ENCODE data around the gene FAM43B.

Gene FAM43B

DNA sequence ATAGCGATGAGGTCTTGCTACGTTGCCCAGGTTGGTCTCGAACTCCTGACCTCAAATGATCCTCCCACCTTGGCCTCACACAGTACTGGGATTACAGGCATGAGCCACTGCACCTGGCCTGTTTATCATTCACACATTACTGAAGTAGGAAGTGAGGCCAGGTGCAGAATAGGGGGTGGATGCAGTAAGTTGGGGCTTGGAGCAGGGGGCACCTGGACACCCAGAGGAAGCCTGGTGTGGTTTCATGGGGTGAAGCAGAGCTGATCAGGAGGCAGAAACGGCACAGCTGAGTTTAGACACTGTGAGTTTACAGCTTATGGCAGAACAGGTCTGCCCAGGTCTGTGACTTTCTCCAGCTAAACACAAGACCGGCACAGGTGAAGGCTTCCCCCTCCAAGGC lies 41.4 kb downstream of the FAM43B start:
- DNase-seq: no peak

DNA sequence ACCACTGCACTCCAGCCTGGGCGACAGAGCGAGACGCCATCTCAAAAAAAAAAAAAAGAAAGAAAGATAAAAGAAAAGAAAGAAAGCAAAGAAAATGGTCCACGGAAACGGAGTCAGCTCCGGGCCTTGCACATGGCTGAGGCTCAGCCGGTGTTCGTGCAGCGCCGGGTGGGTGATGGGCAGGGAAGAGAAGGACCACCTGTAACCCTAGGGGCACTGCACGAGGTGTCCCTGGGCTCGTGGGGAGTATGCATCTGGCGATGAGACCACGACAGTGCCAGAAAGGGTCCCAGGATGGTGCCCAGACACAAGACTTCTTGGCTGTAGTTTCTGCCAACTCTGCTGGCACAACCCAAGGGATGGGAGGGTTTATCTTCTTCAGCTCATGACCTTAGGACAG lies 42.4 kb downstream of the FAM43B start:
- DNase-seq: no peak

DNA sequence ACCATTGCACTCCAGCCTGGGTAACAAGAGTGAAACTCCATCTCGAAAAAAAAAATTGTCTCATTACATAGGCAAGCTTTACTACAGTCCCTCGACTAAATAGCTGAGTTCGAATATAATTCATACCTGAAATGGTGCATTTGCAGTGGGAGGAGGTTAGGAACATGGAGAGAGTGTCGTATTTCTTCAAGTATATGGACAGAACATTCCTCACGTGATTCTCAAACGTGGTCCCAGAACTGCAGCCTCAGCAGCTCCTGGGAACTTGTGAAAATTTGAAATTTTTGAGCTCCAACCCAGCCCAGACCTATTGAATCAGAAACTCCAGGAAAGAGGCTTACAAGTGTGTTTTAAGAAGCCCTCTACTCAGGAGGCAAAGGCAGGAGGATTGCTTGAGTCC lies 43.7 kb downstream of the FAM43B start:
- no peak for DNase-seq

DNA sequence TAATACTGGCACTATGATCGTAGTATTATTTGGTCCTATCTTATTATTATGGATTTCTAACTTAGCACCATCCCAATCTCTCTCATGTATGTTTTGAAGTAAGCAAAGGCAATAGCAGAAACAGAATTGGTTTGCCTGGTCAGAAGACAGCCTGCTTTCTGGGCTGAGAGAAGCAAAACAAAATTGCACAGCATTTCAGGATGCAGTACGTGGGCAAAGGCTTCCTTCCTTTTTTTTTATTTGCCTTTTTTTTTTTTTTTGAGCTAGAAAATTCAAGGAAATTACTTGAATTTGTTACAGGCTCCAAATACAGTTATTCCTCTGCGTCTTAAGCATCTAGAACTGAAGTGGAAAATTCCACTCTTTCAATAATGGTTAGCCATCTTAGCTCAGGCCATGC lies 45.3 kb downstream of the FAM43B start:
- DNase-seq: no peak

DNA sequence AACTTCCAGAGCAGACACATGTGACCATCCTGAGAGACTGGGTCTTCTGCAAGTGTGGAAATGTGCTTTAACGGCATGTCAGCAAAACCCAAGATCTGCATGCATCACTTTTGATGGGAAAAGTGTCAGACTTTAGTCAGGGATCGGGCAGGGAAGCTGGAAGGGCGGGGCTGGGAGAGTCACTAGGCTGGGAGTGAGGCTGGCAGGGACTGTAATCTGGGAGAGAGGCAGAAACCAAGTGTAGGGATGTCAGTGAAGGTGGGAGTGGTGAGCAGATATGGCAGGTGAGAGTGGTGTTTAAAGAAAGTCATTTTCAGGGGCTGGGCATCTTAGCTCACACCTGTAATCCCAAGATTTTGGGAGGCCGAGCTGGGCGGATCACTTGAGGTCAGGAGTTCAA lies 47.8 kb downstream of the FAM43B start:
- DNase-seq: no peak

DNA sequence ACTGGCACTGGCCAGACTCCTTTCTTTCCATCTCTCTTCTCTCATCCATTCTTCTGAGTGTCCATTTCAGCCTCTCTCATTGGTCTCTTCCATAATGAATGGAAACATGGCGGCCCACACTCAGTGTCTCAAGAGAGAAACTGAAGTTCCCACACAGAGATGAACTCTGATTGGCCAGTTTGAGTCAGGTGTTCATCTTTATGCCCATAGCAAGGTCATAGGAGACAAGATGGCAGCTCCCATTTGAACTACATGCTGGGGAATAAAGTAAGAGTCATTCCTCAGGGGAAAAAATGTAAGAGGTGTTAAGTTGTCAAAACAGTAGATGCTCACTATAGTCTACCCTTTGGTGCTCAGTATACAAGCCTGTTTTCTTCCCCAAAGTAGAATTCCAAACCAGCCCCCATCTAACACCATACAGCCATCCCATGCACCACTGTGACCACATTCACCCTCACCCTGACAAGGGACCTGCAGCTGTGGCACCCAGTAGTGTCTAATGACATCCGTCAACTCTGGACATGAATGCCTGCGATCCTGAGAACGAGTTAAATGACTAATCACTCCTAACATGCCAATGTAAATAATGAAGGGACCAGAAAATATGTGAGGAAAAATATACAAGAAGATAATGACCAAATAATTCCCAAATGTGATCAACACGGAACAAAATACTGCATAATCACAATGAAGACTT lies 48.9 kb downstream of the FAM43B start:
- DNase-seq: no peak

DNA sequence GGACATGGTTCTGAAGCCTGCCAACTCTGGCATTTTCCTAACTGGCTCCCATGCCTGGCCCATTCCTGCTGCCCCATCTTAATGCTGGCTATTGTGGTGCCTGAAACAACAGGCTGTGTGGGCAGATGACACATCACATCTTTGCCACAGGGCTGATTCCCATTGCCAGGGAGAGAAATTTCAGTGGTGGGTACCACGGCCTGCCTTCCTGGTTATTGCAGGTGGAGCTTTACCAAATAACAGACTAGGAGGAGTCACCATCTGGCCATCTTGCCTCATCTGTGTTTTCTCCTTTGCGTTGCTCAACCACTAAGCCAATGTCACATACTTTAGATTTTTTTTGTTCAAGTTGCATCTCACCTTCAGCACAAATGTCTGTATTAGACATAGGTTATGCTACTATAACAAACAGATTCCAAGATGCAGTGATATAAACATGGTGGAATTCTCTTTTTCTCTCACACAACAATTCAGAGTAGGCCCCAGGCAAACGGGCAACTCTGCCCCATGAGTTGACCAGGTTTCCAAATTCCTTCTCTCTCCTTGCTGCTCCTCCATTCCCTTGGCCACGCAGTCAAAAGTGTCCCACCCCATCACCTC lies 50.6 kb downstream of the FAM43B start:
- DNase-seq: no peak

DNA sequence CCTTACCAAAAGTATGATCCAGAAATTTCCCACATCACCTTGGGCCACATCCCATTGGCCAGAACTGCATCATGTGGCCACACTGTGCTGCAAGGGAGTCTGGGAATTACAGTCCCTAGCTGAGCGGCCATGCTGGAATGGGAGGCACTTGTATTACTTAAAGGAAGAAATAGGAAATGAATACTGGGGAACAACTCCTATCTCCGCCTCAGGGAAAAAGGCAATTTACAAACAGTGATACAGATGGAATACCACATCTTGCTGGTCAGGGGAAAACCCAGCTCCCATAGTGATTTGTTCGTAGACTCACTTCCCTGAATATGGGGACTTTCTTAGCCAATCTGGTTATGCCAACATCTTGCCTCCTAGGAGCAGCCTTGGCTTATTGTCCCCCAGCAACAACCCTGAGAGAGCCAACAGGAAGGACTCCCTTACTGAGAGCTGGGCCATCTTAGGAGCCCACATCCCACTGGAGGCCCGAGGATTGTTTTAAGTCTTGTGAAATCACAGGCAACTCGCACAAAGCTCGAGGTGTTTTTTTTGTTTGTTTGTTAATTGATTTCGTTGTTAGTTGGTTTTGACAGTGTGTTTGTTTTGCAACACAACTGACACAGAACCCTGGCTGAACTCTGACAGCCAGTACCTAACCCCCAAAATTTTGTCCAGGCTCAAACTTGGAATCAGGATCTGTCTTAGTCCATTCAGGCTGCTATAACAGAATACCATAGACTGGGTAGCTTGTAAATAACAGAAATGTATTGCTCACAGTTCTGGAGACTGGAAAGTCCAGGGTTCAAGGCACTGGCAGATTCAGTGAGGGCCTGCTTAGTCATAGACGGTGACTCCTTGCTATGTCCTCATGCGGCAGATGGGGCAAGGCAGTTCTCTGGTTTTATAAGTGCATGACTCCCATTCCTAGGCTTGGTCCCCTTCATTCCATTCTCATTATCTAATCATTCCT lies 51.4 kb downstream of the FAM43B start:
- DNase-seq: no peak

All from hippocampal formation (tissue), 2 donors.